ENCODE measurements around the gene CCDC9B.

Gene CCDC9B

GRCh38 chr15:40329804-40330203 lies 10.9 kb downstream of the CCDC9B start:
- no peak for DNase-seq (ENCODE audit: low spot score)

DNA sequence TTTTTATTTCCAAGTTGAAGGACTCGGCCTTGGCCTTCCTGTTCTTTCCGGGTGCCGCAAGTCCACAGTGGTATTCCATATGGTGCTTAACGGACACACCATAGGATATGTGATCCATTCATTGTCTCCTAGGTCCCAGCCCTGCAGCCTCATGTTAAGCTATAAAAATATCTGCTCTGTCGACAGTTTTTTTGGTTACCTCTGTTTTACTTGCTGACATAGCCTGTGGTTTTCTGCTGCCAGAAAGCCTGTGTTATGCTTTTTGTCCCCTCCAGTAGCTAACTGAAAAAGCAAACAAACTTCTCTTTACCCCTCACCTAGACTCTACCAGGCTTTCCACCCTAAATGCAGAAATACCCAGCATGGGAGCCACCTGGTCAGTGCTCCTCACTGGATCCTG lies 12.0 kb downstream of the CCDC9B start:
- DNase-seq (ENCODE audit: low spot score): no peak

- DNase-seq (ENCODE audit: low spot score): no peak
Observed at GRCh38 chr15:40328176-40328575, 12.6 kb downstream of the CCDC9B start.

- no peak for DNase-seq (ENCODE audit: low spot score)
Observed at GRCh38 chr15:40327457-40327856, 13.3 kb downstream of the CCDC9B start.

GRCh38 chr15:40325700-40326099 lies 15.0 kb downstream of the CCDC9B start:
- DNase-seq (ENCODE audit: low spot score): no peak

DNA sequence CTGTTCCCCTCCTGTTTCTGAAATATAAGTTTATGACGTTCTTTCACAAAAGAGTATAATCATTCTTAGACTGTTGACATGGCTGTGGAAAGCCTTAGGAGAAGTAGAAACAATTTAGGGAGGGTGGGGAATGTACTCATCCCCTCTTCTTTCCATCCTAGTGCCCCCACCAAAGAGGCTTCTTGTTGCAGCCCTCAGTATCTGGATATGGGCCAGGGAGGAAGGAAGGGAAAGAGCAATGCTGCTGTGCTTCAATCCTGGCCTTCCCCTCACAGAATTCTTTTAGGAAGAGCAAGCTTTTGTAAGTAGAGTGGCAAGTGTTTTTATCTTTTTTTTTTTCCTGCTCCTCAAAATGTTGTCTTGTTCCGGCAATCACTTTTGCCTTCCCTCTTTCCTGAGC lies 15.6 kb downstream of the CCDC9B start:
- DNase-seq (ENCODE audit: low spot score): no peak

DNA sequence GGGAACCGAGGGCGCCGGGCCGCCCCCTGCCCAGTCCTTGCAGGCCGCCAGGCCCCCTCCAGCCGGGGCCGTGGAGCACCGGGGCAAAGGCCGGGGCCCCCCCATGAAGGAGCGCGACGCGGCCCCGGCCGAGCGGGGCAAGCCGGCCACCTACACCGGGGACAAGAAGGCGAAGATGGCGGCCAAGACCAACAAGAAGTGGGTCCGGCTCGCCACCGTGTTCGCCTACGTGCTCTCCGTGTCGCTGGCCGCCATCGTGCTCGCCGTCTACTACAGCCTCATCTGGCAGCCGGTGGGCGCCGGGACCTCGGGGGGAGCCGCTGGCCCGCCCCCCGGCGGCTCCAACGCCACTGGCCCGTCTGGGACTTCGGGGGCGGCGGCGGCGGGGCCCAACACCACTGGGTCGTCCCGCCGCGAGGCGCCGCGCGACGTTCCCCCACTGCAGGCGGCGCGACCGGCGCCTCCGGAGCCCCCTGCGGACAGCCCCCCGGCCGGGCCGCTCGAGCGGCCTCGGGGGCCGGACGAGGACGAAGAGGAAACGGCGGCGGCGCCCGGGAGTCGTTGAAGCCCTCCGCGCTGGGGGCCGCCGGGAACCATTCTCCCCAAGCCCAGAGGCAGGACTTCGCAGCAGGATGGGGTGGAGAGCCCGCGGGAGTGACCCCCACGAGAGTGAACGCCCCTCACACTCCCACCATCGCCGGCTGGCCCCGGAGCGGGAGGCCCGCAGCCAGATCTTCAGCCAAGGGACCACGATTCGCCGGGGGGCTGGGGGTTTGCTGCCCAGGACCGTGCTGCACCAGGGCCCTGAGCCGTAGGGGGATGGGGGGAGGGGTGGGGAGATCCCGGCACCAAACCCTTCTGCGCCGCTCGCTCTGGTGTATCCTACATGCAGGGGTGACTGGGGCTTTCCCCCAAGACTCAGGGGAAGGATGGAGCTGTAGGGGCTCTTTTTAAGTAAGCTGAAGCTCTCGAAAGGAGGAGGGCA lies 16.5 kb downstream of the CCDC9B start:
- peak; percentile 46 for DNase-seq (ENCODE audit: low spot score)

DNA sequence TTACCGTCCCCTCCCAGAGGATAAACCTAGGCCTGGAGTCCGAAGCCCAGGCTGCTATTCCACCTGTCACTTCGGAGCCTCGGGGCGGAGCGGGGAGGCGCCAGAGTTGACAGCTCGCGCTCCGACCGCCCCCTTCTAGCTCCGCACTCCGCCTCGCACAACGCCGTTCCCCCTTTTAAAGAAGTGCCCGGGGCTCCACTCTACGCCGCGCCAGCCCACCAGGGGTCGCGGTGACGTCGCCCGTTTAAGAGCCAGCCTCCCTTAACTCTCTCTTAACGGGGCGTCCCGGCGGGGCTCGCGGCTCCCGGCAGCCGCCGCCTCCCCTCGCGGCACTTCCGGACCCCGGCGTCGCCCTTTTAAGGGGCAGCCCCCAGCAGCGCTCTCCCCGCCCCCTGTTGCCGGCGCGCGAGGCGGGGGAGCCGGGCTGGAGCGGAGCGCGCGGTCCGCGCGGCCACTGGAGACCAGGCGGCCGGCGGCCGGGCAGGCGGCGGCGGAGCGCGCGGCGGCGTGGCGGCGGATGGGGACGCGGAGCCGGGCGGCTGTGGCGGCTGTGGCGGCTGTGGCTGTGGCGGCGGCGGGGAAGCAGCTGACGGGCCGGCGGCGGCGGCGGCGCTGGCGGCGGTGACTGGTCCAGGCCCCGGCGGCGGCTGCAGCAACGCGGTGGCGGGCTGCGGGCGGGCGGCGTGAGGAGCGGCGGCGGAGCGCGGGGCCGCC lies 17.3 kb downstream of the CCDC9B start, which contains the start of gene INAFM2:
INAFM2 (plus strand) TSS at position 454 of the 714 bp plus-strand sequence. CDS start 364 bp downstream, outside the sequence.
- peak; percentile 89 for DNase-seq (ENCODE audit: low spot score)

- no peak for DNase-seq (ENCODE audit: low spot score)
Observed at GRCh38 chr15:40322531-40323238, 18.1 kb downstream of the CCDC9B start.

DNA sequence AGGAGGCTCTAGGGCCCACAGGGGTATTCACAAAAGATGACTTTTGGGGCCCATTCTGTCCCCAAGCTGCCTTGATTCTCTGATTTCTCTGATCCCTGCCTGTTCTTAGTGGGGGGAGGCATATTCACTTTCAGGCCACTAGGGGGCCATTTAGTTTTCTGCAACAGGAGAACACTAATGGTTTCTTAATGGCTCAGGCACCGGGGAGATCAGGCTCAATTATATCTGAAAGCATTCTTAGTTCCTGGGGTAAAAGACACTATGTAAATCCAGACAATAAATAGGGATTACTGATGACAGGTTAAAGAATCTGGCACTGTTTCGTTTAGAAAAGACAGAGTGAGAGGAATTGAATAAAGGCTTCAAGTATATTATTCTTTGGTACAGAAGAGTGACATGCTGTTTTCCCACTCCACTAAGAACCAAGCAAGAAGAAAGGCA lies 19.8 kb downstream of the CCDC9B start:
- DNase-seq (ENCODE audit: low spot score): peak; percentile 73

DNA sequence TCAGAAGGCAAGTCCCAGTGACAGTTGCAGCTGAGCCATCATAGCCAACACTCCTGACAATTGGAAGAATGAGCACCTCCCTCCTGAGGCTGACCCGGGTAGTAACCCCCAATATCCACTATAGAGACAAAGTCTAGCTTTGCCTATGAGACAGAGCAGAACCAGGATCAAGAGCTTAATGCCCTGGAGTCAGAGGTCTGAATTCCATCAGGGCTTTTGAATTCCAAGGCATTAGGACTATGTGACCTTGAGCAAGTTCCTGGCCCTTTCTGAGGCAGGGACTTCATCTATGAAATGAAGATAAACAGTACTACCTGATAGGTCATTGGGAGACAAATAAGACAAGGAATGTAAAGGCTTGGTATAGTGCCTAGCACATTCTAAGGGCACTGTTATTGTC lies 20.3 kb downstream of the CCDC9B start:
- no peak for DNase-seq (ENCODE audit: low spot score)

- DNase-seq (ENCODE audit: low spot score): no peak
Observed at GRCh38 chr15:40317580-40317979, 23.2 kb downstream of the CCDC9B start.

GRCh38 chr15:40316931-40317330 lies 23.8 kb downstream of the CCDC9B start:
- DNase-seq (ENCODE audit: low spot score): no peak

GRCh38 chr15:40314723-40315276 lies 25.9 kb downstream of the CCDC9B start:
- DNase-seq (ENCODE audit: low spot score): no peak

- no peak for DNase-seq (ENCODE audit: low spot score)
Observed at GRCh38 chr15:40313531-40314398, 27.0 kb downstream of the CCDC9B start.

DNA sequence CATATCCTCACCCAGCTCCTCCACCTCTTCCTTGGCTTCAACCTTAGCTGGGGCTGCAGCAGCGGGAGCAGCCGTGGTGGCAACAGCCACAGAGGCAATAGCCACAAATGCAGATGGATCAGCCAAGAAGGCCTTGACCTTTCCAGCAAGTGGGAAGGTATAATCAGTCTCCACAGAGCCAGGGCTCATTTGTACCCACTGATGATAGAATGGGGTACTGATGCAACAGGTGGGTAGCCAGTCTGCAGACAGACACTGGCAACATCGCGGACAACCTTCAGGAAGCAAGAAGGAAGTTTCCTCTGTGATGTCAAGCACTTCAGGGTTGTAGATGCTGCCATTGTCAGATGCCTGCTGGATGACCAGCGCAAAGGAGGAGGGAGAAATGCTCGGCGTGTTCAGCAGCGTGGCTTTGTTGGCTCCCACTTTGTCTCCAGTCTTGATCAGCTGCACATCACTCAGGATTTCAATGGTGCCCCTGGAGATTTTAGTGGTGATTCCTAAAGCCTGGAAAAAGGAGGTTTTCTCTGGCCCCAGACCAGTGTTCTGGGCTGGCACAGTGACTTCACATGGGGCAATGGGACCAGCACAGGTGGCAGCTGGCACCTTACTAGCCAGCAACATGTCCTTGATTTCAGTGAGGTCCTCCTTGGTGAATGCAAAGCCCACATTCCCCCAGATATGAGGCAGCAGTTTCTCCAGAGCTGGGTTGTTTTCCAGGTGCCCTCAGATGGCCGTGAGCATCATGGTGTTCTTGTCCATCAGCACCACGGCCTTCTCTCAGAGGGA lies 28.2 kb downstream of the CCDC9B start:
- DNase-seq (ENCODE audit: low spot score): no peak

GRCh38 chr15:40310993-40311392 lies 29.7 kb downstream of the CCDC9B start:
- no peak for DNase-seq (ENCODE audit: low spot score)

- DNase-seq (ENCODE audit: low spot score): peak; percentile 56
Observed at GRCh38 chr15:40310001-40310959, 30.5 kb downstream of the CCDC9B start.

DNA sequence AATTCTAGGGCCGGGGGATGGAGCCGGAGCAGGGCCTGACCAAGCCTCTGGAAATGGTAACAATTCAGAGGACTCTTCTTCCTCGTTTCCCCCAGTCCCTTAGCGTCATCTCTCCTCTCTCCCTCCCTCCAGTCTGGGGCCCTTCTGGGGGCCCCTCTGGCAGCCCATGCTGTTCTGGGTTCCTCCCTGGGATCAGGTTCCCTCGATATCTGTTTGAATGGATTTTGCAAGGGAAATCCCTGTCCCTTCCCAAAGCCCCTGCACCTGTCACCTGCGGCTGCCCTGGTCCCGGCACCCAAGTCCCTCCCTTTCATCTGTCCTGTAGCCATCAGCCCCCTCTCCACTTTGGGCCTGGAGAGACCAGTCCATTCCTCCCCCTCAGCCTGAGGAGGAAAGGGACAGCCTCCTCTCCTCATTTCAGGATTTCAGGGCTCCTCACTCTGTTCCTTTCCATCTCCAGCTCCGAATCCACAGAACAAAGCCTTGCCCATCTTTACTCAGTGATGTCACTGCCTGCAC lies 31.3 kb downstream of the CCDC9B start:
- no peak for DNase-seq (ENCODE audit: low spot score)
